GM12878 (cell line): ENCODE measurements around the gene CRY1. TPM values are rescaled to one million over a fixed set of nuclear protein-coding genes. Genes with fewer than 3 reads are reported as not detected.

Experiments used
- ATAC-seq: fragments of 200-7000 bp; cut with Tn5 transposase; 3 replicates; pipeline ENCODE4 v1.9.1; 2020; ENCODE audit warnings: mild to moderate bottlenecking, moderate library complexity
- BruUV-seq: library from RNA; stranded (reverse); fragments of 400-500 nt; replicated peaks from 2 replicates; lab custom pipeline; 2021; lab: Mats Ljungman, UMichigan
- CTCF ChIA-PET: fragments of 300-600 bp; sonication (Branson Sonifier 250); formaldehyde crosslinking; extraction: SDS; loops from one replicate; lab custom pipeline; 2021; ENCODE audit warnings: inconsistent platforms; lab: Yijun Ruan, JAX
- POLR2A ChIA-PET: fragments of 350-600 bp; formaldehyde crosslinking; extraction: SDS; loops from one replicate; lab custom pipeline; 2021; ENCODE audit warnings: inconsistent platforms; lab: Charles Lee
- RAD21 ChIA-PET: fragments of 300-600 bp; sonication (Branson Sonifier 250); formaldehyde crosslinking; loops from one replicate; lab custom pipeline; 2023; ENCODE audit warnings: antibody characterized with exemption; ENCODE audit not compliant: unreplicated experiment; lab: Charles Lee
- SMC1A ChIA-PET: fragments of 300-600 bp; sonication (Branson Sonifier 250); formaldehyde crosslinking; loops from one replicate; lab custom pipeline; 2023; ENCODE audit not compliant: unreplicated experiment, uncharacterized antibody; lab: Charles Lee
- DNase-seq: peaks from one replicate; pipeline ENCODE4 v3.0.0-alpha.2; 2011; ENCODE audit warnings: low read depth, low spot score
- FAIRE-seq: peaks from 3 replicates; lab custom pipeline; 2011; peaks lifted over from hg19 to GRCh38; lab: Jason Lieb, UNC
- H2AFZ ChIP-seq: 2 replicates; pipeline ENCODE4 v1.6.0; 2011; ENCODE audit warnings: low read depth, low read length, control low read depth; ENCODE audit not compliant: control insufficient read depth
- H3K27ac ChIP-seq: 2 replicates; pipeline ENCODE4 v1.5.1; 2011; ENCODE audit warnings: control low read depth; ENCODE audit not compliant: control insufficient read depth, insufficient read depth
- H3K27me3 ChIP-seq, 2 experiments: replicated peaks in 1 of 2; 2 replicates each; pipeline versions ENCODE4 v1.6.0 to v1.6.1; 2011; ENCODE audit warnings: low read length in 1 of 2; ENCODE audit not compliant: control insufficient read depth in 2 of 2, insufficient read depth in 2 of 2
- H3K36me3 ChIP-seq, 2 experiments: 2 replicates each; pipeline ENCODE4 v1.5.1; 2011; ENCODE audit warnings: low read length in 1 of 2; ENCODE audit not compliant: control insufficient read depth in 2 of 2, insufficient read depth in 2 of 2
- H3K4me1 ChIP-seq: 2 replicates; pipeline ENCODE4 v1.6.1; 2011; ENCODE audit warnings: mild to moderate bottlenecking, low read length, moderate library complexity, mixed read lengths; ENCODE audit not compliant: control insufficient read depth, insufficient read depth
- H3K4me2 ChIP-seq: 2 replicates; pipeline ENCODE4 v1.6.0; 2011; ENCODE audit warnings: control low read depth; ENCODE audit not compliant: control insufficient read depth, insufficient read depth
- H3K4me3 ChIP-seq: fragments of 200-600 bp; sonication (generic); 2 replicates; pipeline ENCODE4 v1.5.1; 2016
- H3K79me2 ChIP-seq: 2 replicates; pipeline ENCODE4 v1.6.0; 2011; ENCODE audit warnings: low read length; ENCODE audit not compliant: control insufficient read depth, insufficient read depth
- H3K9ac ChIP-seq: 2 replicates; pipeline ENCODE4 v1.8.0; 2011; ENCODE audit warnings: low read length, control low read depth, mixed read lengths; ENCODE audit not compliant: control insufficient read depth, insufficient read depth
- H3K9me3 ChIP-seq: replicated peaks from 3 replicates; pipeline ENCODE4 v1.5.1; 2011; ENCODE audit warnings: mild to moderate bottlenecking, low read length; ENCODE audit not compliant: control insufficient read depth, insufficient read depth
- H4K20me1 ChIP-seq: 2 replicates; pipeline ENCODE4 v1.6.0; 2011; ENCODE audit not compliant: control insufficient read depth, insufficient read depth
- POLR2A ChIP-seq: IDR thresholded peaks from 2 replicates; pipeline ENCODE4 v1.6.1; 2011; ENCODE audit warnings: low read depth, mild to moderate bottlenecking, low read length
- SMARCA5 ChIP-seq: fragments of 450-650 bp; IDR thresholded peaks from 2 replicates; pipeline ENCODE4 v1.6.1; 2017; ENCODE audit warnings: mild to moderate bottlenecking
- WGBS: methylation state at CpG from one replicate; pipeline ENCODE4 v1.1.6; 2016; ENCODE audit warnings: low lambda C conversion rate; ENCODE audit not compliant: insufficient replicate concordance, insufficient coverage; ENCODE audit errors: missing lambda C conversion rate; 5-methylcytosine and 5-hydroxymethylcytosine counted together
- in situ Hi-C: fragments of 300-500 bp; cut with MboI; formaldehyde crosslinking; loops from 9 replicates; pipeline ENCODE4 v1.14.3; 2018; ENCODE audit warnings: mixed read lengths
- intact Hi-C: fragments of 100-400 bp; cut with micrococcal nuclease; formaldehyde crosslinking; loops from one replicate; pipeline ENCODE4 v1.14.2; 2022; ENCODE audit not compliant: unreplicated experiment
- polyA plus RNA-seq, 11 experiments: library from polyadenylated mRNA; depleted of rRNA in 4 of 11; unstranded in 6 of 11; stranded (reverse) in 5 of 11; fragments of >200 nt; fragmentation: Nextera tagmentation in 4 of 11; fragmentation: Illumina TruSeq in 1 of 11; extraction: Ambion mirVana in 4 of 11; extraction: Trizol in 1 of 11; gene quantifications; 1 replicate in 1 of 11; 2 replicates in 10 of 11; pipeline versions ENCODE4 v1.2.1 to v1.2.3, GENCODE V29; 2011 to 2016; ENCODE audit warnings: inconsistent platforms in 2 of 11, missing spikeins in 2 of 11, low read depth in 1 of 11
- total RNA-seq, 4 experiments: library from RNA; depleted of rRNA in 3 of 4; stranded (reverse); fragments of >200 nt in 3 of 4; fragmentation: Illumina TruSeq in 1 of 4; extraction: Trizol in 1 of 4; gene quantifications; 2 replicates each; pipeline versions ENCODE4 v1.2.1 to v1.2.3, GENCODE V29; 2013 to 2021
- TF ChIP-seq, protein P1 (sequence below): fragments of 450-650 bp; IDR thresholded peaks from 2 replicates; pipeline ENCODE4 v1.6.1; 2017; ENCODE audit warnings: mild to moderate bottlenecking, moderate library complexity

The CRY1 gene
- total and polyA plus RNA-seq, 10 of the 15 experiments (the other 5 are each of a cell fraction or from before 2014, with no cell fraction given) = 1.6 to 10.9 (median 5.4) TPM

DNA sequence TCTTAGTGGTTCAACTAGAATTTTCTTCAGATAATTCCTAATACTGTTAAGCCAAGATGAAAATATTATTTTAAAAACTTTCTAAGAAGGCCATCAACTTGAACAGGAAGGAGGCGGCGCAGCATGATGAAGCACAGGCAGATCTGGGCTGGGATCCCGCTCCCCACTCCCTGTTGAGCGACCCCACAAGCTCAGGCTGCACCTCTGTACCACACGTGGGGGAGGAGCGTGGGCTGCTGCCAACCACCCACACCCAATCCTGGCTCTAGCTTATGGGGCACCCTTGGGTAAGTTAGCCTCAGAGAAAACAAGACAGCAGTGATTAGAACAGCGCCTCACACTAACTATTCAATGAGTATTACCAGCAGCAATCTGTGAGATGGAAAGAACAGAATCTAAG, 112.4 kb downstream of the CRY1 start:
- DNase-seq (no peak), FAIRE-seq (no peak), ATAC-seq (no peak)
- H2AFZ ChIP-seq = no peak overlapping the region
- ChIA-PET RAD21 (no interaction called here), CTCF (interaction anchor here (0.6 to 0.9 kb wide), 2 partner anchors 25 to 57 kb away, joined by 3 read pairs; partner anchors contain the start of gene TMEM263), POLR2A (interaction anchor here (0.9 kb wide), 1 partner anchor 21 kb away, joined by 3 read pairs; no protein-coding TSS in a partner anchor), SMC1A (no interaction called here)
- in situ Hi-C loops = no loop called here
- 0 out of 2 replicates have a peak, but pooled peaks cover 3% of the 10 kb centered on the region for H3K4me1 ChIP-seq
- H3K9me3 ChIP-seq = no peaks in the 10 kb centered on the region
- no peak overlapping the region for H3K4me2 ChIP-seq
- 98% methylated on average over 7 of the region's 7 CpGs for WGBS
- no TSS peak for BruUV-seq
- TF ChIP-seq POLR2A (peak; percentile 38; the same call in 1 of the 2 replicates), SMARCA5 (no peak)
- TF ChIP-seq, protein P1, sequence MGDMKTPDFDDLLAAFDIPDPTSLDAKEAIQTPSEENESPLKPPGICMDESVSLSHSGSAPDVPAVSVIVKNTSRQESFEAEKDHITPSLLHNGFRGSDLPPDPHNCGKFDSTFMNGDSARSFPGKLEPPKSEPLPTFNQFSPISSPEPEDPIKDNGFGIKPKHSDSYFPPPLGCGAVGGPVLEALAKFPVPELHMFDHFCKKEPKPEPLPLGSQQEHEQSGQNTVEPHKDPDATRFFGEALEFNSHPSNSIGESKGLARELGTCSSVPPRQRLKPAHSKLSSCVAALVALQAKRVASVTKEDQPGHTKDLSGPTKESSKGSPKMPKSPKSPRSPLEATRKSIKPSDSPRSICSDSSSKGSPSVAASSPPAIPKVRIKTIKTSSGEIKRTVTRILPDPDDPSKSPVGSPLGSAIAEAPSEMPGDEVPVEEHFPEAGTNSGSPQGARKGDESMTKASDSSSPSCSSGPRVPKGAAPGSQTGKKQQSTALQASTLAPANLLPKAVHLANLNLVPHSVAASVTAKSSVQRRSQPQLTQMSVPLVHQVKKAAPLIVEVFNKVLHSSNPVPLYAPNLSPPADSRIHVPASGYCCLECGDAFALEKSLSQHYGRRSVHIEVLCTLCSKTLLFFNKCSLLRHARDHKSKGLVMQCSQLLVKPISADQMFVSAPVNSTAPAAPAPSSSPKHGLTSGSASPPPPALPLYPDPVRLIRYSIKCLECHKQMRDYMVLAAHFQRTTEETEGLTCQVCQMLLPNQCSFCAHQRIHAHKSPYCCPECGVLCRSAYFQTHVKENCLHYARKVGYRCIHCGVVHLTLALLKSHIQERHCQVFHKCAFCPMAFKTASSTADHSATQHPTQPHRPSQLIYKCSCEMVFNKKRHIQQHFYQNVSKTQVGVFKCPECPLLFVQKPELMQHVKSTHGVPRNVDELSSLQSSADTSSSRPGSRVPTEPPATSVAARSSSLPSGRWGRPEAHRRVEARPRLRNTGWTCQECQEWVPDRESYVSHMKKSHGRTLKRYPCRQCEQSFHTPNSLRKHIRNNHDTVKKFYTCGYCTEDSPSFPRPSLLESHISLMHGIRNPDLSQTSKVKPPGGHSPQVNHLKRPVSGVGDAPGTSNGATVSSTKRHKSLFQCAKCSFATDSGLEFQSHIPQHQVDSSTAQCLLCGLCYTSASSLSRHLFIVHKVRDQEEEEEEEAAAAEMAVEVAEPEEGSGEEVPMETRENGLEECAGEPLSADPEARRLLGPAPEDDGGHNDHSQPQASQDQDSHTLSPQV = no peak
- H3K27ac ChIP-seq = no peak overlapping the region
- no peaks in the 10 kb centered on the region for H3K27me3 ChIP-seq
- intact Hi-C loops = no loop called here
- no peaks in the 10 kb centered on the region for H3K36me3 ChIP-seq
- H4K20me1 ChIP-seq = no peaks in the 10 kb centered on the region
- no peak overlapping the region for H3K4me3 ChIP-seq
- H3K9ac ChIP-seq = no peak overlapping the region
- H3K79me2 ChIP-seq = no peaks in the 10 kb centered on the region; the same call in 1 of the 2 replicates
